Fibroblast of skin of abdomen (primary cell): ENCODE results near the gene AGMO.

ENCODE experiments used
- DNase-seq: peaks from one replicate; pipeline ENCODE4 v3.0.0-alpha.2; 2013

Gene AGMO

DNA sequence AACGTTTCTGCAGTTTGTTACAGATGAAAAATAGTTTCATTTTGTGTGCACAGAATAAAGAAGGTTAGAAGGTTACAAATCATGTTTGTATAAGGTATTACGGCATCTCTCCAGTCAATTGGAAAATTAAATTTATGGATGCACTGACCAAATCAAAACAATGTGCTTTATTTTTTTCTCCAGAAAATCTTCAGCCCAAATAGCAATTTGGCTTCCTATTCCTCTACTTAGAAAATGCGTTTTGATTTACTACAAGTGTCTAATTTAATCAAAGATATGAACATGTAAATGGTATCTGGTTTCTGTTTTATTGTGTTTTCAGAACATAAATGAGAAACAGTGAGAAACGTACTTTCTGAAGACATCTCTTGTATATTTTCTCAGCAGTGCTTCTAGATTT lies 63.4 kb downstream of the AGMO start:
- DNase-seq = no peak

DNA sequence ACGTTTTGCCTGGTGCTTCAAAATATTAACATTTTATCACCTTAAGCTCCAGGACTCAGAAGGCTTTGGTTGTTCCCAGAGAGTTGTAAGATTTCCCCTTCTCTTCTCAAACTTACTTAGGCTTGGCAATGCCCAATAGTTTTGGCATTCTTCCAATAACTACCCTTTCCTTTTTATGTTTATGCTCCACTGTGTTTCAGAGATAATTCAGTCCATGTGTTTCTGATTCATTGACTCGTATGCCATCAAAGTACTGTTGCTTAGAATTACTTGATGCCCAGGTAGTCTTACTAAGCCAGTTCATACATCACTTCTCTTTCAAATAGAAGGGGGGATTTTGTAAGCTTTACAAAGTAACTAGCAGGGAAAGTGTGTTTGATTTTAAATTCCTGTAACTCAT lies 66.6 kb downstream of the AGMO start:
- no peak for DNase-seq

- DNase-seq = no peak
These were observed 67.1 kb downstream of the AGMO start for GRCh38 chr7:15494711-15495110.

DNA sequence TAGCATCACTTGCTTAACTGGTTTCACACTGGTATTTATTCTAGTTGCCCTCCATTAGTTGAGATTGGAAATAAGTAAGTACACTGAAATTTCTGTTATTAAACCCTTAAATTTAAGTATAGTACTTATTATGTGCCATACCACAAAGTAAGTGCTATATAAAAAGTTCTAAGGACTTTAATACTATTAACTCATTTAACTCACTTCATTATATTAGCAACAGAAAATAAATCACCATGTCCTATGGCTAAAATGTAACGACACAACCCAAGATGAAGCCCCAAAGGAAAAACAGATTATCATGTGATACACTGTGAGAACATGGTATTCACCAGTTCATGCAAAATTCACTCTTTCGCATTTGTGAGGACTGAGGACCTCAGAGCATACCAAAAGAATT lies 70.5 kb downstream of the AGMO start:
- no peak for DNase-seq

- DNase-seq = no peak
These were observed 71.5 kb downstream of the AGMO start for GRCh38 chr7:15490291-15490690.

GRCh38 chr7:15489861-15490260 lies 72.0 kb downstream of the AGMO start:
- no peak for DNase-seq

DNA sequence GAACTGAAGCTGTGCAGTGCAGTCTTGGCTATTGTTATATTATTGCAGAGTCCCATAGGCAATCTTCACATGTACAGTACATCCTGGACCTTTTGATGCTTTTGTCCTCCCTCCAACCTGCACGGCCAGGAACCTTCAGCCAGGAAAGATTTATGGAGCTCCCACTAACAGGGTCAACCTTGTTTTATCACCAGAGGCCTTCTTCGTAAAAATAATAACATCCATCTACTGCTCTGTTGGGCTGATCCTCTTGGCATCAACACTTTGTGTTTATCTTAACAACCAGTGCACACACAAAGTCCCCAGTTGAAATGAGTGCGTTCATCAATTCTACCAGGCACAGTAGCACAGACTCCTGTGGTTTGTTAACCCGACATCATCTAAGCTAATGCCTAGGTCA lies 72.4 kb downstream of the AGMO start:
- no peak for DNase-seq

DNA sequence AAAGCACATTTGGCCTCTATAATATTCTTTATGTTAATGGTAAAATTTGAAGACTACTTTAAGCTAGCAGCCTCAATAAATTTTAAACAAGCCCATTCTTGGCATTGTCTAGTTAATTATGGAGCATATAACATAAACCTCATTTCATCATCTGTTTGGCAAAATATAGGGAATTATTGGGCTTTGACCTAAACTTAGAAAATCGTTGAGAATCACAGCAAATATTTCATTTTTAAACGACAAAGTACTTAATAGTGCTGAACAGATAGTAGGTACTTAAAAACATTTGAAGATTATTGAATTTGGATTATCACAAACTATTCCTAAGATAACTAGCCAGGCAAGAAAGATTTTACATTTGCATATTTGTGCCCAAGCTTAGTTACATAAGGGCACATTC lies 73.4 kb downstream of the AGMO start:
- no peak for DNase-seq

DNA sequence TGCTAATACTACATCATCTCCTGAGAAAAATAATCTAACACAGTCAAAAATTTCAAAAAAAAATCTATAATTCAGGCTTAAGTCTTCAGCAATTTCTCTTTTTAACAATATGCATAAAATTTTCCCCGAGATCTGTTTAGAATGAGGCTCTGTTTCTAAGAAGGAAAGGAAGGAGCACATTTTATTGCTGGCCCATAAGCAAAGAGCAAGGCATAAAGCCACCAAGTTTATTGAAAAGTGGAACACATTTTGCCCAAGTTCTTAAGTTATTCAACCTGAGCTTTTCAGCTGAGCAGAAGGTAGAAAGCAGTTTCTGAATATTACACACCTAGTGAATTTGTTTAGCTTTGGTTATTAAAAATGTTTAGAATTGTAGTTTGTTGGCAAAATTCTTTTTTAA lies 73.9 kb downstream of the AGMO start:
- no peak for DNase-seq

GRCh38 chr7:15485998-15486397 lies 75.8 kb downstream of the AGMO start:
- DNase-seq = no peak

DNA sequence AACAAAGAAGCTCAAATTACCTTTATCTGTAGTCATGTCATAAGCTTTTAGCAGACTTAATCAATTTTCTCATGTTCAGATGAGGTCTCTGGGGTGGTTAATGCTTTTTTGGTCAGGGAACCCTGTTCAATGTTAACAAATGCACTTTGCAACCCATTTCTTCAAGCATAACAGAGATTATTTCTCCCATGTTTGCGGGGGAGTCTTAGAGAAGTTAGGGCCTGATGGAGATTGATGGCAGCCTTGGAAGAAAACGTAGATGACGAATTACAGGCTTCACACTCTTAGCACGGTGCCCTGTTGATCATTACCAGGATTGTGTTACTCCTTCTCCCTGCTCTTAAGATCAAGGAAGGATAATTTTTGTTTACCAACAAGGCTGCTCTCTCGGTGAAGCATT lies 76.4 kb downstream of the AGMO start:
- no peak for DNase-seq

- DNase-seq = no peak
These were observed 80.7 kb downstream of the AGMO start for GRCh38 chr7:15481132-15481531.

DNA sequence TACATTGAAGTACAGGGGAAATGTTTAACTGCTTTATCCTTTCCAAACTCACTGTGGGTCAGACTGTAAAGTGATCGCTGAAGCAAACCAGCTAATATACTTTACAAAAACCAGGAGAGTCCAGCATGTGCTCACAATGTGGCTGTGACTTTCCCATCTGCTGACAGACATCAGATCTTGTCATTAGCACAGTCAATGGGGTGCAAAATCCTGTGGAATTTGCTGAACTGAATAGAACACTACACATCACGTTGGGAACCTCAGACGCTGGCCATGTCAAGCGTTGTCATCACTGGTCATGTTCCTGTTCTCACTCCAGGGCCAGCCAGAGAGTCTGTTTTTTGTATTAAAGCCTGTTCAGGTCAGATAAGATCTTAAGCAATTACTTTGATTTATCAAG lies 83.4 kb downstream of the AGMO start:
- DNase-seq = no peak

DNA sequence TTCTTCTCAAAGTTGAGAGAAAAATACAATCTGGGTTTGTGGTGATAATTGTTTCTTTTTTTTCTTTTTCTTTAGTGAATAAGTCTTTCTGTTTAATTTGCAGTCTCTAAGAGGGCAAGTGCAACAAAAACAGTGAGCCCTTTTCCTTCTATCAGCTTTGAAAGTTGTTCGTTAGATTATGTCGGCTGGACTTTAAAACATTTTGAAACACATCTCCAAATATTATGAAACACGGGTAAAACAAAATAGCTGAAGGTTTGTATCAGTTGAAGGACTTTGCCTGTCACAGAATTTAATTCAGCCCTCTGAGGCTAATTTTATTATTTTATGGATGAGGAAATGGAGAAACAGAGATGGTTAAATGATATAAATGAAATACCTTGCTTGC lies 85.3 kb downstream of the AGMO start:
- no peak for DNase-seq

GRCh38 chr7:15475808-15476530 lies 85.8 kb downstream of the AGMO start:
- no peak for DNase-seq

- DNase-seq = no peak
These were observed 90.2 kb downstream of the AGMO start for GRCh38 chr7:15471669-15471950.

DNA sequence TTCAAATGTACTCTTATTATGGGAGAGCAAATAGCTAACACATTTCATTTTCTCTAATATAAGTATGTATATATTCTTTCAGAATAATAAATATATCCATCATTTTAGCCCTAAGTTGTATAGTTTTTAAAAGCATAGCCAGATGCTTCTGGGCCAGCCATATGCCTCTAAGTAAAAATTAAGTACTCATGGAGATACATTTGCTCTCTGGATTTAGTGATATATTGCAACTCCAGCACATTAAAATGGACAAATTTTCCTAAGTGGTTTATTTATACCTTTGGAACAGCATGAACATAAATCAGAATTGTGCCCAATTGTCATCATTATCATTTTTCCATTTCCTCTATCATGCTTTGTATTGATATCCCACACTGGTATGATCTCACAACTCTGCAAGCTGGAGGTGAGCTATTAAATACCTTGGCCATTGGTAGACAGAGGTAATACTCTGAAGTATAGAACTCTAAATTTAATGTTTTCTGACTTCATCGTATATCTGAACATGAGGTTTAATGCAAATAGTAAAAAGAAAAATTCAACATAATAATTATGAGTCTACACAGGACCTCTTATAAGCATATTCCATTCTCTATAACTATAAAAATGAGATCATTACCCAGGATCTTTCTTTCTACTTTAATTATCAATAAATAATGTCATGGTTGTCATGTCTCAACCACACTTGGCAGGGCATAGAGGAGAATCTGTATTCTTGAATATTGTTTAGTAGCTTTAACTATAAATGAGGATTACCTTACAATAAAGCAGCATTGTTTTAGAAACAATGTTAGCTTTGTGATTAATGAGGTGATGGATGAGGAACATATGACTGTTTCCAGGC lies 90.8 kb downstream of the AGMO start:
- no peak for DNase-seq

GRCh38 chr7:15464667-15465121 lies 97.1 kb downstream of the AGMO start:
- DNase-seq = no peak

GRCh38 chr7:15463801-15464666 lies 97.8 kb downstream of the AGMO start:
- peak; percentile 24 for DNase-seq

DNA sequence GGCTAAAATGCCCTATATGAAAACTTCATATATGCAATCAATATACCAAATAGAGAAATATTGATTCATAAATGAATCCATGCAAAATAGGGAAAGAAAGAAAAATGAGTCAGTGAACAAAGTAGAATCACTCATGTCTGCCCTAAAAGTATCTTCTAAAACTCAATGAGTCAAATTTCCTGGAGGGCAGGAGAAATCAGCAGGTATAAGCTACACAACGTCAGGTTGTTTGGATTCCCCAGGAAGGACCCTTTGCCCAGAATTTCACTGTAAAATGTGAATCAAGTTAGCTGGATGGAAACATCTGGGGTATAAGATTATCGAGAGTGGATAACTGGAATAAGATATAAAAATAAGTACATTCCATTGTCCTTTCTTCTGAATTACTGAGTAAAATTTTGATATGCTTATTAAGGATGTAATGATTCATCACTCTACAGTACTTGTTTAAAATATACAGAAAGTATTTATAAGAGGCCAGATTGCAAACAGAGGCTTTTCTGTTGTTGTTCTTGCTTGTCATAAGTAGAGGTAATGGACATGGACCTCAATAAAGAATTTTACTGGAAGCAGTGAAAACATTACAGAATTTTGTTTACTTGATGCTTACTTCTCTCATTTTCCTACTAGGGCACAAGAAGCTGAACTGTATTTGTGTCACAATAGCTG lies 99.0 kb downstream of the AGMO start:
- no peak for DNase-seq

- peak; percentile 97 for DNase-seq
These were observed 100.2 kb downstream of the AGMO start for GRCh38 chr7:15461576-15461975.

- peak; percentile 38 for DNase-seq
These were observed 102.7 kb downstream of the AGMO start for GRCh38 chr7:15459018-15459615.
